HL-60 (cell line): Measurements from ENCODE around the gene PRKAB2.
"Not testable (repeated sequence)": the region's sequence is repeated elsewhere in the genome, so short reads cannot be mapped to it uniquely, and the experiment has no call there.

Source experiments
- DNase-seq, 2 experiments: peaks; one replicate each; pipeline ENCODE4 v3.0.0-alpha.2; 2010 to 2020; ENCODE audit warnings: low read depth in 1 of 2, low spot score in 1 of 2
- H3K27ac ChIP-seq: fragments of 250-450 bp; sonication (Bioruptor Pico); replicated peaks from 2 replicates; pipeline ENCODE4 v1.5.1; 2020; ENCODE audit warnings: mild to moderate bottlenecking, moderate library complexity
- H3K27me3 ChIP-seq: fragments of 250-450 bp; sonication (Bioruptor Pico); 2 replicates; pipeline ENCODE4 v1.5.1; 2021; ENCODE audit warnings: mild to moderate bottlenecking, moderate library complexity; ENCODE audit not compliant: insufficient read depth, poor library complexity, severe bottlenecking
- H3K4me3 ChIP-seq: replicated peaks from 2 replicates; pipeline ENCODE4 v1.5.1; 2011; ENCODE audit warnings: mild to moderate bottlenecking, control low read depth, low read length; ENCODE audit not compliant: insufficient read depth
- GABPA ChIP-seq: IDR thresholded peaks from 2 replicates; pipeline ENCODE4 v1.6.1; 2012; ENCODE audit warnings: low read depth
- POLR2AphosphoS5 ChIP-seq: IDR thresholded peaks from 2 replicates; pipeline ENCODE4 v1.6.1; 2012; ENCODE audit warnings: low read depth
- SPI1 ChIP-seq: IDR thresholded peaks from 2 replicates; pipeline ENCODE4 v1.6.1; 2012; ENCODE audit warnings: low read depth, mild to moderate bottlenecking, borderline replicate concordance
- TF ChIP-seq, protein P1 (sequence below): IDR thresholded peaks from one replicate; pipeline ENCODE4 v1.5.1; 2011; ENCODE audit warnings: low read length, control low read depth, inconsistent platforms; ENCODE audit not compliant: insufficient read depth
- TF ChIP-seq, protein P2 (sequence below): IDR thresholded peaks from 2 replicates; pipeline ENCODE4 v1.6.1; 2012; ENCODE audit warnings: low read depth; ENCODE audit not compliant: insufficient replicate concordance

Gene PRKAB2

DNA sequence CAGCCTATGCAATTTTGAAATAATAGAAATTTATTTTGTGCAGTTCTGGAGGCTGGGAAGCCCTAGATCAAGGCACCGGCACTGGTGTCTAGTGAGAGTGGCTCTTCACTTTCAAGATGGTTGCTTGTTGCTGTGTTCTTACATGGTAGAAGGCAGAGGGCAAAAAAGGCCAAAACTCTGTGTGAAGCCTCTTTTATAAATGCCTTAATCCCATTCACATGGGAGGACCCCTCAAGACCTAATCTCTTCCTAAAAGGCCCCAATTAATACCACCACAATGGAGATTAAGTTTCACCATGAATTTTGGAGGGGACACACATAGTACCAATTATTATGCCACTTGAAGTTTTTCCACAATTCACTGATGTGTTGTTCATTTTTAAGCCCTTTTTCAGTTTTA lies 21.0 kb downstream of the PRKAB2 start:
- no peak for DNase-seq
- Histone ChIP-seq H3K4me3 (no peak overlapping the region), H3K27me3 (no peaks in the 10 kb centered on the region), H3K27ac (no peak overlapping the region)
- TF ChIP-seq, protein P1, sequence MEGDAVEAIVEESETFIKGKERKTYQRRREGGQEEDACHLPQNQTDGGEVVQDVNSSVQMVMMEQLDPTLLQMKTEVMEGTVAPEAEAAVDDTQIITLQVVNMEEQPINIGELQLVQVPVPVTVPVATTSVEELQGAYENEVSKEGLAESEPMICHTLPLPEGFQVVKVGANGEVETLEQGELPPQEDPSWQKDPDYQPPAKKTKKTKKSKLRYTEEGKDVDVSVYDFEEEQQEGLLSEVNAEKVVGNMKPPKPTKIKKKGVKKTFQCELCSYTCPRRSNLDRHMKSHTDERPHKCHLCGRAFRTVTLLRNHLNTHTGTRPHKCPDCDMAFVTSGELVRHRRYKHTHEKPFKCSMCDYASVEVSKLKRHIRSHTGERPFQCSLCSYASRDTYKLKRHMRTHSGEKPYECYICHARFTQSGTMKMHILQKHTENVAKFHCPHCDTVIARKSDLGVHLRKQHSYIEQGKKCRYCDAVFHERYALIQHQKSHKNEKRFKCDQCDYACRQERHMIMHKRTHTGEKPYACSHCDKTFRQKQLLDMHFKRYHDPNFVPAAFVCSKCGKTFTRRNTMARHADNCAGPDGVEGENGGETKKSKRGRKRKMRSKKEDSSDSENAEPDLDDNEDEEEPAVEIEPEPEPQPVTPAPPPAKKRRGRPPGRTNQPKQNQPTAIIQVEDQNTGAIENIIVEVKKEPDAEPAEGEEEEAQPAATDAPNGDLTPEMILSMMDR = no peak
- TF ChIP-seq POLR2AphosphoS5 (no peak), SPI1 (no peak), GABPA (no peak)
- TF ChIP-seq, protein P2, sequence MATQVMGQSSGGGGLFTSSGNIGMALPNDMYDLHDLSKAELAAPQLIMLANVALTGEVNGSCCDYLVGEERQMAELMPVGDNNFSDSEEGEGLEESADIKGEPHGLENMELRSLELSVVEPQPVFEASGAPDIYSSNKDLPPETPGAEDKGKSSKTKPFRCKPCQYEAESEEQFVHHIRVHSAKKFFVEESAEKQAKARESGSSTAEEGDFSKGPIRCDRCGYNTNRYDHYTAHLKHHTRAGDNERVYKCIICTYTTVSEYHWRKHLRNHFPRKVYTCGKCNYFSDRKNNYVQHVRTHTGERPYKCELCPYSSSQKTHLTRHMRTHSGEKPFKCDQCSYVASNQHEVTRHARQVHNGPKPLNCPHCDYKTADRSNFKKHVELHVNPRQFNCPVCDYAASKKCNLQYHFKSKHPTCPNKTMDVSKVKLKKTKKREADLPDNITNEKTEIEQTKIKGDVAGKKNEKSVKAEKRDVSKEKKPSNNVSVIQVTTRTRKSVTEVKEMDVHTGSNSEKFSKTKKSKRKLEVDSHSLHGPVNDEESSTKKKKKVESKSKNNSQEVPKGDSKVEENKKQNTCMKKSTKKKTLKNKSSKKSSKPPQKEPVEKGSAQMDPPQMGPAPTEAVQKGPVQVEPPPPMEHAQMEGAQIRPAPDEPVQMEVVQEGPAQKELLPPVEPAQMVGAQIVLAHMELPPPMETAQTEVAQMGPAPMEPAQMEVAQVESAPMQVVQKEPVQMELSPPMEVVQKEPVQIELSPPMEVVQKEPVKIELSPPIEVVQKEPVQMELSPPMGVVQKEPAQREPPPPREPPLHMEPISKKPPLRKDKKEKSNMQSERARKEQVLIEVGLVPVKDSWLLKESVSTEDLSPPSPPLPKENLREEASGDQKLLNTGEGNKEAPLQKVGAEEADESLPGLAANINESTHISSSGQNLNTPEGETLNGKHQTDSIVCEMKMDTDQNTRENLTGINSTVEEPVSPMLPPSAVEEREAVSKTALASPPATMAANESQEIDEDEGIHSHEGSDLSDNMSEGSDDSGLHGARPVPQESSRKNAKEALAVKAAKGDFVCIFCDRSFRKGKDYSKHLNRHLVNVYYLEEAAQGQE = no peak

DNA sequence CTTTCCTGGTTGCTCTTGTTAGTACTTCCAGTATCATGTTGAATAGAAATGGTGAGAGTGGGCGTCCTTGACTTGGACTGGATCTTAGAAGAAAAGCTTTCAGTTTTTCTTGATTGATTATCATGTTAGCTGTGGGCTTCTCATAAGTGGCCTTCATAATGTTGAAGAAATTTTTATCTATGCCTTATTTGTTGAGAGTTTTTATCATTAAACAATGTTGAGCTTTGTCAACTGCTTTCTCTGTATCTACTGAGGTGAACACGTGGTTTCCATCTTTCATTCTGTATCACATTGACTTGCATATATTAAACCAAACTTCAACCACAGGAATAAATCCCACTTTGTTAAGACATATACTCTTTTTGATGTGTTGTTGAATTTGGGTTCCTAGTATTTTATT lies 29.4 kb downstream of the PRKAB2 start:
- DNase-seq = no peak
- Histone ChIP-seq H3K27ac (no peak overlapping the region), H3K4me3 (no peak overlapping the region), H3K27me3 (peaks cover 4% of the 10 kb centered on the region)
- TF ChIP-seq POLR2AphosphoS5 = no peak
- TF ChIP-seq, protein P1 = no peak
- no peak for TF ChIP-seq SPI1
- TF ChIP-seq, protein P2 = no peak
- no peak for TF ChIP-seq GABPA

DNA sequence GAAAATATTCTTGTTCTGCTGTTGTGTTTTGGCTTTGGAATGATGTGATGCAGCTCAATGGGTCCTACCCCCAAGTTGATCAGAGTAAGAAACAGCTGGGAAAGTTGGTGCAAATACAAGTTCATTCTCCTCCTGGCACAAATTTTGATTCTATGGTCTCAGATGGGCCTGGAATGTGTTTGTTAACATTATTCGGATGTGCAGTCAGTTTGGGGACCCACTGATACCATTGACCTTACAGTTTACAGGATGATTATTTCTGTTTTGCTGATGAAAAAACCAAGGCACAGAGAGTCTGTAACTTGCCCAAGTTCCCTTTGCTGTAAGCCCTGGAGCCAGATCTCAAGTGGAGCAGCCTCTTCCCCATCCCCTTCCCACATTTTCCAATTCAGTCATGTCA lies 41.5 kb downstream of the PRKAB2 start:
- not testable (repeated sequence) for DNase-seq, H3K27ac ChIP-seq, H3K4me3 ChIP-seq, H3K27me3 ChIP-seq

DNA sequence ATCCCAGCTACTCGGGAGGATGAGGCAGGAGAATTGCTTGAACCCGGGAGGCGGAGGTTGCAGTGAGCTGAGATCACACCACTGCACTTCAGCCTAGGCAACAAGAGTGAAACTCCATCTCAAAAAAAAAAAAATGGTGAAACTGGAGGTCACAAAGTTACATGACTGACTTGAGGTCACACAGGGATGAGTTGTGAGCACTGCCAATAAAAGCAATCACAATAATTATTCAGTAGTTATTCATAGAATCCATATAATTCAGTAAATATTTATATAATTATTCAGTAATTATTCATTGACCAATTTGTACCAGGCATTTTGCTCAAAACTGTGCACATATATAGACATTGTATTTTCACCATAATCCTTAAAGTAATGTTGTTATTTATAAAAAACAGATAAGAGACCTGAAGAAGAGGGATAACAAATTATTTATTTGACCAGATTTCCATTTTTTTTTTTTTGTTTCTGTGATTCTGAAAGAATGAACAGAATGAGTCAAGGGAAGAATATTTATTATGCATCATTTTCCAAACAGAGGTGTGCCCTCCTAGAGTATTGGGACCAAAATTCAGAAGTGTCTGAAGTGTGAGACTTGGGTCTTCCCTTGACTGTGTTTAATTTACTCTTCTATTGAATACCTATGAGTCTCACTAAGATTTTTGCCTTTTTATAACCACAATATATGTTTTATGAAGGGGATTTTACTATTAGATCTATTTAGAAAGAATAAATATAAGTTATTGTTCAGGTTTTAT lies 43.0 kb downstream of the PRKAB2 start:
- H3K27me3 ChIP-seq = no peaks in the 10 kb centered on the region
- DNase-seq = no peak
- TF ChIP-seq SPI1 (no peak), GABPA (no peak), POLR2AphosphoS5 (no peak)
- TF ChIP-seq, protein P2 = no peak
- TF ChIP-seq, protein P1 = no peak
- no peak overlapping the region for H3K4me3 ChIP-seq
- no peak overlapping the region for H3K27ac ChIP-seq
